GM23338 (cell line): ENCODE data around the gene NLN. TPM values are rescaled to one million over a fixed set of nuclear protein-coding genes. Genes with fewer than 3 reads are reported as not detected.

ENCODE experiments used
- ATAC-seq: fragments of 200-7000 bp; cut with Tn5 transposase; 3 replicates; pipeline ENCODE4 v1.9.1; 2020
- DNase-seq: peaks from one replicate; pipeline ENCODE4 v3.0.0-alpha.2; 2015; ENCODE audit warnings: low spot score
- H2AFZ ChIP-seq: fragments of 200-600 bp; sonication (generic); 2 replicates; pipeline ENCODE4 v1.8.0; 2016; ENCODE audit warnings: antibody characterized with exemption, mild to moderate bottlenecking, moderate library complexity
- H3F3A ChIP-seq: fragments of 200-600 bp; sonication (generic); replicated peaks from 2 replicates; pipeline ENCODE4 v1.8.0; 2017; ENCODE audit warnings: antibody characterized with exemption, mixed run types, low read depth
- H3K27ac ChIP-seq: fragments of 200-600 bp; sonication (generic); 2 replicates; pipeline ENCODE4 v1.6.1; 2016; ENCODE audit warnings: low read depth
- H3K27me3 ChIP-seq: fragments of 200-600 bp; sonication (generic); 2 replicates; pipeline ENCODE4 v1.8.0; 2016; ENCODE audit warnings: mild to moderate bottlenecking, mixed run types, moderate library complexity; ENCODE audit not compliant: insufficient read depth
- H3K36me3 ChIP-seq: fragments of 200-600 bp; sonication (generic); 2 replicates; pipeline ENCODE4 v1.8.0; 2016; ENCODE audit warnings: mild to moderate bottlenecking; ENCODE audit not compliant: insufficient read depth
- H3K4me1 ChIP-seq: fragments of 200-600 bp; sonication (generic); 2 replicates; pipeline ENCODE4 v1.8.0; 2016; ENCODE audit warnings: mild to moderate bottlenecking, moderate library complexity; ENCODE audit not compliant: insufficient read depth
- H3K4me2 ChIP-seq: fragments of 200-600 bp; sonication (generic); 2 replicates; pipeline ENCODE4 v1.7.1; 2017; ENCODE audit warnings: mixed run types
- H3K4me3 ChIP-seq: fragments of 200-600 bp; sonication (generic); 2 replicates; pipeline ENCODE4 v1.6.1; 2016; ENCODE audit warnings: mixed run types
- H3K79me2 ChIP-seq: fragments of 200-600 bp; sonication (generic); replicated peaks from 2 replicates; pipeline ENCODE4 v1.8.0; 2017; ENCODE audit warnings: mild to moderate bottlenecking; ENCODE audit not compliant: insufficient read depth
- H3K9me2 ChIP-seq: fragments of 200-600 bp; sonication (generic); 2 replicates; pipeline ENCODE4 v1.8.0; 2017; ENCODE audit not compliant: insufficient read depth
- H4K20me1 ChIP-seq: fragments of 200-600 bp; sonication (generic); replicated peaks from 2 replicates; pipeline ENCODE4 v1.8.0; 2017; ENCODE audit warnings: mild to moderate bottlenecking; ENCODE audit not compliant: insufficient read depth
- H3K27ac Mint-ChIP-seq: 2 replicates; pipeline ENCODE4 v1.8.0; 2020; ENCODE audit warnings: inconsistent platforms, mild to moderate bottlenecking, moderate library complexity, mixed read lengths
- H3K27me3 Mint-ChIP-seq: 3 replicates; pipeline ENCODE4 v1.8.0; 2022; ENCODE audit warnings: low read depth, mild to moderate bottlenecking, moderate library complexity, mixed read lengths, inconsistent platforms; ENCODE audit not compliant: insufficient read depth, poor library complexity
- H3K36me3 Mint-ChIP-seq: 3 replicates; pipeline ENCODE4 v1.8.0; 2021; ENCODE audit warnings: low read depth, mild to moderate bottlenecking, inconsistent platforms, moderate library complexity, mixed read lengths
- H3K4me1 Mint-ChIP-seq: 3 replicates; pipeline ENCODE4 v1.8.0; 2020; ENCODE audit warnings: mild to moderate bottlenecking, inconsistent platforms, mixed read lengths
- H3K4me3 Mint-ChIP-seq: 3 replicates; pipeline ENCODE4 v1.8.0; 2021; ENCODE audit warnings: moderate library complexity, mild to moderate bottlenecking, inconsistent platforms, mixed read lengths
- H3K9me3 Mint-ChIP-seq: 3 replicates; pipeline ENCODE4 v1.8.0; 2020; ENCODE audit warnings: moderate library complexity, mild to moderate bottlenecking, inconsistent platforms, mixed read lengths
- CREB1 ChIP-seq: fragments of 250-450 bp; sonication (Bioruptor Pico); IDR thresholded peaks from 2 replicates; pipeline ENCODE4 v1.5.0; 2020; ENCODE audit warnings: low read depth, mild to moderate bottlenecking, moderate library complexity
- CTCF ChIP-seq, 2 experiments: fragments of 200-600 bp in 1 of 2; sonication (generic) in 1 of 2; conservative IDR thresholded peaks; 2 replicates each; pipeline versions ENCODE4 v1.5.1 to v1.6.1; 2016 to 2017; ENCODE audit warnings: antibody characterized with exemption in 2 of 2, low read depth in 2 of 2, mild to moderate bottlenecking in 2 of 2, moderate library complexity in 1 of 2
- EZH2 ChIP-seq: fragments of 200-600 bp; sonication (generic); IDR thresholded peaks from one replicate; pipeline ENCODE4 v1.8.0; 2017; ENCODE audit warnings: antibody characterized with exemption, mild to moderate bottlenecking, low read depth; ENCODE audit not compliant: unreplicated experiment
- EZH2phosphoT487 ChIP-seq: fragments of 200-600 bp; sonication (generic); IDR thresholded peaks from one replicate; pipeline ENCODE4 v1.8.1; 2018; ENCODE audit warnings: antibody characterized with exemption; ENCODE audit not compliant: unreplicated experiment
- JUNB ChIP-seq: IDR thresholded peaks from one replicate; pipeline ENCODE4 v1.6.1; 2016; ENCODE audit warnings: antibody characterized with exemption; ENCODE audit not compliant: unreplicated experiment
- NANOG ChIP-seq: IDR thresholded peaks from 2 replicates; pipeline ENCODE4 v1.6.1; 2016; ENCODE audit warnings: antibody characterized with exemption, borderline replicate concordance
- POLR2AphosphoS5 ChIP-seq: IDR thresholded peaks from 2 replicates; pipeline ENCODE4 v1.6.1; 2016; ENCODE audit warnings: antibody characterized with exemption, low read depth
- STAT1 ChIP-seq: IDR thresholded peaks from one replicate; pipeline ENCODE4 v1.6.1; 2016; ENCODE audit warnings: antibody characterized with exemption; ENCODE audit not compliant: unreplicated experiment
- ZNF114 ChIP-seq: fragments of 250-450 bp; sonication (Bioruptor Pico); IDR thresholded peaks from 2 replicates; pipeline ENCODE4 v1.5.0; 2020; ENCODE audit warnings: mild to moderate bottlenecking, moderate library complexity
- ZNF331 ChIP-seq: fragments of 250-450 bp; sonication (Bioruptor Pico); IDR thresholded peaks from 2 replicates; pipeline ENCODE4 v1.5.0; 2020; ENCODE audit warnings: low read depth, mild to moderate bottlenecking, moderate library complexity
- polyA plus RNA-seq: library from polyadenylated mRNA; unstranded; fragments of >200 nt; fragmentation: Nextera tagmentation; extraction: Ambion mirVana; gene quantifications from 2 replicates; pipeline ENCODE4 v1.2.1, GENCODE V29; 2016
- total RNA-seq: library from RNA; depleted of rRNA; stranded (reverse); fragments of >200 nt; shearing (Covaris generic); gene quantifications from 2 replicates; pipeline ENCODE4 v1.2.3, GENCODE V29; 2014
- TF ChIP-seq, protein P1 (sequence below): IDR thresholded peaks from 2 replicates; pipeline ENCODE4 v1.6.1; 2016; ENCODE audit warnings: antibody characterized with exemption
- TF ChIP-seq, protein P2 (sequence below): fragments of 250-450 bp; sonication (Bioruptor Pico); IDR thresholded peaks from 2 replicates; pipeline ENCODE4 v1.5.0; 2020; ENCODE audit warnings: mild to moderate bottlenecking, moderate library complexity
- TF ChIP-seq, protein P3 (sequence below): IDR thresholded peaks from one replicate; pipeline ENCODE4 v1.6.1; 2018; ENCODE audit warnings: antibody characterized with exemption; ENCODE audit not compliant: unreplicated experiment

The NLN gene
- total and polyA plus RNA-seq, 2 experiments from 2014 or later = 56.4 to 168 TPM

DNA sequence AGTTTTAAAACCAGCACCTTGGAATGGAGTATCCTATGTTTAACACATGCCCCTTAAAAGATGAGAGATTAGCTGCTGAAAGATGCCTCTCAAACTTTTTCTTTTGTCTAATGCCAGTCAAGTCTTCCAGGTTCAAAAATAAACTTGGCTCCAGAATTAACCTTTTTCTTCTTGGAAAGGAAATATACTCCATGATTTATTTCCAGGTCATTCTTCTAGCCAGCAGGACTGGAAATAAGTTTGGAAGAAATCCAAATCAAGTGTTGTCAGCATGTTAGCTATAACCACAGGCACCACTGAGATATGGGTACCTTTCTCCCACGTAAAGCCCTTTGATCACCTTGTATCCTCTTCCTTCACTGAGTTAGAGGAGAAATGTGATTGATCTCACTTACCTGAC lies 56.1 kb downstream of the NLN start:
- no peak overlapping the region for H3K4me2 ChIP-seq
- H3K36me3 ChIP-seq = peaks cover 22% of the 10 kb centered on the region
- no peak overlapping the region for H3K4me3 ChIP-seq
- TF ChIP-seq STAT1 (no peak), NANOG (no peak), ZNF331 (CRISPR knock-in tag) (no peak), ZNF114 (CRISPR knock-in tag) (no peak), CTCF (conservative IDR thresholded peaks at IDR 0.05; ENCODE audit: low read depth in 2 of 2) (no peak), EZH2 (no peak), CREB1 (CRISPR knock-in tag) (no peak), EZH2phosphoT487 (no peak), JUNB (no peak), POLR2AphosphoS5 (no peak)
- TF ChIP-seq, protein P1, sequence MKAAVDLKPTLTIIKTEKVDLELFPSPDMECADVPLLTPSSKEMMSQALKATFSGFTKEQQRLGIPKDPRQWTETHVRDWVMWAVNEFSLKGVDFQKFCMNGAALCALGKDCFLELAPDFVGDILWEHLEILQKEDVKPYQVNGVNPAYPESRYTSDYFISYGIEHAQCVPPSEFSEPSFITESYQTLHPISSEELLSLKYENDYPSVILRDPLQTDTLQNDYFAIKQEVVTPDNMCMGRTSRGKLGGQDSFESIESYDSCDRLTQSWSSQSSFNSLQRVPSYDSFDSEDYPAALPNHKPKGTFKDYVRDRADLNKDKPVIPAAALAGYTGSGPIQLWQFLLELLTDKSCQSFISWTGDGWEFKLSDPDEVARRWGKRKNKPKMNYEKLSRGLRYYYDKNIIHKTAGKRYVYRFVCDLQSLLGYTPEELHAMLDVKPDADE = no peak
- TF ChIP-seq, protein P2, sequence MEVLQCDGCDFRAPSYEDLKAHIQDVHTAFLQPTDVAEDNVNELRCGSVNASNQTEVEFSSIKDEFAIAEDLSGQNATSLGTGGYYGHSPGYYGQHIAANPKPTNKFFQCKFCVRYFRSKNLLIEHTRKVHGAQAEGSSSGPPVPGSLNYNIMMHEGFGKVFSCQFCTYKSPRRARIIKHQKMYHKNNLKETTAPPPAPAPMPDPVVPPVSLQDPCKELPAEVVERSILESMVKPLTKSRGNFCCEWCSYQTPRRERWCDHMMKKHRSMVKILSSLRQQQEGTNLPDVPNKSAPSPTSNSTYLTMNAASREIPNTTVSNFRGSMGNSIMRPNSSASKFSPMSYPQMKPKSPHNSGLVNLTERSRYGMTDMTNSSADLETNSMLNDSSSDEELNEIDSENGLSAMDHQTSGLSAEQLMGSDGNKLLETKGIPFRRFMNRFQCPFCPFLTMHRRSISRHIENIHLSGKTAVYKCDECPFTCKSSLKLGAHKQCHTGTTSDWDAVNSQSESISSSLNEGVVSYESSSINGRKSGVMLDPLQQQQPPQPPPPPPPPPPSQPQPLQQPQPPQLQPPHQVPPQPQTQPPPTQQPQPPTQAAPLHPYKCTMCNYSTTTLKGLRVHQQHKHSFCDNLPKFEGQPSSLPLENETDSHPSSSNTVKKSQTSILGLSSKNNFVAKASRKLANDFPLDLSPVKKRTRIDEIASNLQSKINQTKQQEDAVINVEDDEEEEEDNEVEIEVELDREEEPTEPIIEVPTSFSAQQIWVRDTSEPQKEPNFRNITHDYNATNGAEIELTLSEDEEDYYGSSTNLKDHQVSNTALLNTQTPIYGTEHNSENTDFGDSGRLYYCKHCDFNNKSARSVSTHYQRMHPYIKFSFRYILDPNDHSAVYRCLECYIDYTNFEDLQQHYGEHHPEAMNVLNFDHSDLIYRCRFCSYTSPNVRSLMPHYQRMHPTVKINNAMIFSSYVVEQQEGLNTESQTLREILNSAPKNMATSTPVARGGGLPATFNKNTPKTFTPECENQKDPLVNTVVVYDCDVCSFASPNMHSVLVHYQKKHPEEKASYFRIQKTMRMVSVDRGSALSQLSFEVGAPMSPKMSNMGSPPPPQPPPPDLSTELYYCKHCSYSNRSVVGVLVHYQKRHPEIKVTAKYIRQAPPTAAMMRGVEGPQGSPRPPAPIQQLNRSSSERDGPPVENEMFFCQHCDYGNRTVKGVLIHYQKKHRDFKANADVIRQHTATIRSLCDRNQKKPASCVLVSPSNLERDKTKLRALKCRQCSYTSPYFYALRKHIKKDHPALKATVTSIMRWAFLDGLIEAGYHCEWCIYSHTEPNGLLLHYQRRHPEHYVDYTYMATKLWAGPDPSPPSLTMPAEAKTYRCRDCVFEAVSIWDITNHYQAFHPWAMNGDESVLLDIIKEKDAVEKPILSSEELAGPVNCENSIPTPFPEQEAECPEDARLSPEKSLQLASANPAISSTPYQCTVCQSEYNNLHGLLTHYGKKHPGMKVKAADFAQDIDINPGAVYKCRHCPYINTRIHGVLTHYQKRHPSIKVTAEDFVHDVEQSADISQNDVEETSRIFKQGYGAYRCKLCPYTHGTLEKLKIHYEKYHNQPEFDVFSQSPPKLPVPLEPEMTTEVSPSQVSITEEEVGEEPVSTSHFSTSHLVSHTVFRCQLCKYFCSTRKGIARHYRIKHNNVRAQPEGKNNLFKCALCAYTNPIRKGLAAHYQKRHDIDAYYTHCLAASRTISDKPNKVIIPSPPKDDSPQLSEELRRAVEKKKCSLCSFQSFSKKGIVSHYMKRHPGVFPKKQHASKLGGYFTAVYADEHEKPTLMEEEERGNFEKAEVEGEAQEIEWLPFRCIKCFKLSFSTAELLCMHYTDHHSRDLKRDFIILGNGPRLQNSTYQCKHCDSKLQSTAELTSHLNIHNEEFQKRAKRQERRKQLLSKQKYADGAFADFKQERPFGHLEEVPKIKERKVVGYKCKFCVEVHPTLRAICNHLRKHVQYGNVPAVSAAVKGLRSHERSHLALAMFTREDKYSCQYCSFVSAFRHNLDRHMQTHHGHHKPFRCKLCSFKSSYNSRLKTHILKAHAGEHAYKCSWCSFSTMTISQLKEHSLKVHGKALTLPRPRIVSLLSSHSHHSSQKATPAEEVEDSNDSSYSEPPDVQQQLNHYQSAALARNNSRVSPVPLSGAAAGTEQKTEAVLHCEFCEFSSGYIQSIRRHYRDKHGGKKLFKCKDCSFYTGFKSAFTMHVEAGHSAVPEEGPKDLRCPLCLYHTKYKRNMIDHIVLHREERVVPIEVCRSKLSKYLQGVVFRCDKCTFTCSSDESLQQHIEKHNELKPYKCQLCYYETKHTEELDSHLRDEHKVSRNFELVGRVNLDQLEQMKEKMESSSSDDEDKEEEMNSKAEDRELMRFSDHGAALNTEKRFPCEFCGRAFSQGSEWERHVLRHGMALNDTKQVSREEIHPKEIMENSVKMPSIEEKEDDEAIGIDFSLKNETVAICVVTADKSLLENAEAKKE (CRISPR knock-in tag) = no peak
- TF ChIP-seq, protein P3, sequence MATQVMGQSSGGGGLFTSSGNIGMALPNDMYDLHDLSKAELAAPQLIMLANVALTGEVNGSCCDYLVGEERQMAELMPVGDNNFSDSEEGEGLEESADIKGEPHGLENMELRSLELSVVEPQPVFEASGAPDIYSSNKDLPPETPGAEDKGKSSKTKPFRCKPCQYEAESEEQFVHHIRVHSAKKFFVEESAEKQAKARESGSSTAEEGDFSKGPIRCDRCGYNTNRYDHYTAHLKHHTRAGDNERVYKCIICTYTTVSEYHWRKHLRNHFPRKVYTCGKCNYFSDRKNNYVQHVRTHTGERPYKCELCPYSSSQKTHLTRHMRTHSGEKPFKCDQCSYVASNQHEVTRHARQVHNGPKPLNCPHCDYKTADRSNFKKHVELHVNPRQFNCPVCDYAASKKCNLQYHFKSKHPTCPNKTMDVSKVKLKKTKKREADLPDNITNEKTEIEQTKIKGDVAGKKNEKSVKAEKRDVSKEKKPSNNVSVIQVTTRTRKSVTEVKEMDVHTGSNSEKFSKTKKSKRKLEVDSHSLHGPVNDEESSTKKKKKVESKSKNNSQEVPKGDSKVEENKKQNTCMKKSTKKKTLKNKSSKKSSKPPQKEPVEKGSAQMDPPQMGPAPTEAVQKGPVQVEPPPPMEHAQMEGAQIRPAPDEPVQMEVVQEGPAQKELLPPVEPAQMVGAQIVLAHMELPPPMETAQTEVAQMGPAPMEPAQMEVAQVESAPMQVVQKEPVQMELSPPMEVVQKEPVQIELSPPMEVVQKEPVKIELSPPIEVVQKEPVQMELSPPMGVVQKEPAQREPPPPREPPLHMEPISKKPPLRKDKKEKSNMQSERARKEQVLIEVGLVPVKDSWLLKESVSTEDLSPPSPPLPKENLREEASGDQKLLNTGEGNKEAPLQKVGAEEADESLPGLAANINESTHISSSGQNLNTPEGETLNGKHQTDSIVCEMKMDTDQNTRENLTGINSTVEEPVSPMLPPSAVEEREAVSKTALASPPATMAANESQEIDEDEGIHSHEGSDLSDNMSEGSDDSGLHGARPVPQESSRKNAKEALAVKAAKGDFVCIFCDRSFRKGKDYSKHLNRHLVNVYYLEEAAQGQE = no peak
- H3K79me2 ChIP-seq = peaks cover 13% of the 10 kb centered on the region; the same call in 1 of the 2 replicates
- peaks cover 58% of the 10 kb centered on the region for H3K36me3 Mint-ChIP-seq
- H3F3A ChIP-seq = no peaks in the 10 kb centered on the region
- no peaks in the 10 kb centered on the region for H3K9me3 Mint-ChIP-seq
- H3K27me3 Mint-ChIP-seq = peaks cover under 1% of the 10 kb centered on the region
- DNase-seq (no peak), ATAC-seq (no peak)
- H3K27ac Mint-ChIP-seq = no peak overlapping the region
- H2AFZ ChIP-seq = no peak overlapping the region
- peaks cover 16% of the 10 kb centered on the region for H4K20me1 ChIP-seq
- H3K4me3 Mint-ChIP-seq = no peak overlapping the region
- H3K9me2 ChIP-seq = no peaks in the 10 kb centered on the region
- H3K4me1 ChIP-seq = no peaks in the 10 kb centered on the region
- no peaks in the 10 kb centered on the region for H3K27me3 ChIP-seq
- H3K4me1 Mint-ChIP-seq = no peaks in the 10 kb centered on the region
- H3K27ac ChIP-seq = no peak overlapping the region
